ENCODE measurements around the gene NOX4.
"Not testable (repeated sequence)": the region's sequence is repeated elsewhere in the genome, so short reads cannot be mapped to it uniquely, and the experiment has no call there.

The NOX4 gene

GRCh38 chr11:89463266-89463780, 27.9 kb downstream of the NOX4 start:
- FAIRE-seq (no peak), DNase-seq (ENCODE audit: insufficient read length, low spot score) (no peak)

- FAIRE-seq (no peak), DNase-seq (ENCODE audit: insufficient read length, low spot score) (no peak)
Observed at GRCh38 chr11:89458716-89459115, 32.5 kb downstream of the NOX4 start.

GRCh38 chr11:89457190-89457589, 34.0 kb downstream of the NOX4 start:
- FAIRE-seq: no peak

GRCh38 chr11:89456681-89457080, 34.5 kb downstream of the NOX4 start:
- DNase-seq (ENCODE audit: insufficient read length, low spot score) (no peak), FAIRE-seq (no peak)

More at GRCh38 chr11:89457190-89457589, 34.0 kb downstream of the NOX4 start:
- DNase-seq (ENCODE audit: insufficient read length, low spot score): no peak

- FAIRE-seq: no peak
Observed at GRCh38 chr11:89452780-89453179, 38.4 kb downstream of the NOX4 start.

GRCh38 chr11:89447845-89448244, 43.3 kb downstream of the NOX4 start:
- no peak for FAIRE-seq
- no peak for DNase-seq (ENCODE audit: insufficient read length, low spot score)

More at GRCh38 chr11:89452780-89453179, 38.4 kb downstream of the NOX4 start:
- DNase-seq (ENCODE audit: insufficient read length, low spot score): no peak

GRCh38 chr11:89443361-89444322, 47.5 kb downstream of the NOX4 start:
- DNase-seq (ENCODE audit: insufficient read length, low spot score): no peak
- no peak for FAIRE-seq

- no peak for DNase-seq (ENCODE audit: insufficient read length, low spot score)
- FAIRE-seq: no peak
Observed at GRCh38 chr11:89442801-89443200, 48.4 kb downstream of the NOX4 start.

GRCh38 chr11:89441606-89442005, 49.6 kb downstream of the NOX4 start:
- FAIRE-seq: no peak
- DNase-seq (ENCODE audit: insufficient read length, low spot score): no peak

- FAIRE-seq (no peak), DNase-seq (ENCODE audit: insufficient read length, low spot score) (no peak)
Observed at GRCh38 chr11:89437317-89437716, 53.9 kb downstream of the NOX4 start.

- no peak for FAIRE-seq
Observed at GRCh38 chr11:89436071-89436470, 55.1 kb downstream of the NOX4 start.

GRCh38 chr11:89433278-89433677, 57.9 kb downstream of the NOX4 start:
- no peak for FAIRE-seq
- DNase-seq (ENCODE audit: insufficient read length, low spot score): no peak

More at GRCh38 chr11:89436071-89436470, 55.1 kb downstream of the NOX4 start:
- DNase-seq (ENCODE audit: insufficient read length, low spot score): no peak

- FAIRE-seq: not testable (repeated sequence)
Observed at GRCh38 chr11:89432182-89432581, 59.0 kb downstream of the NOX4 start.

GRCh38 chr11:89426501-89426900, 64.7 kb downstream of the NOX4 start:
- FAIRE-seq; DNase-seq (ENCODE audit: insufficient read length, low spot score): not testable (repeated sequence)

More at GRCh38 chr11:89432182-89432581, 59.0 kb downstream of the NOX4 start:
- not testable (repeated sequence) for DNase-seq (ENCODE audit: insufficient read length, low spot score)

- DNase-seq (ENCODE audit: insufficient read length, low spot score) (no peak), FAIRE-seq (no peak)
Observed at GRCh38 chr11:89421718-89422117, 69.5 kb downstream of the NOX4 start.

- no peak for DNase-seq (ENCODE audit: insufficient read length, low spot score)
Observed at GRCh38 chr11:89420981-89421380, 70.2 kb downstream of the NOX4 start.

GRCh38 chr11:89416961-89417360, 74.2 kb downstream of the NOX4 start:
- DNase-seq (ENCODE audit: insufficient read length, low spot score): no peak
- FAIRE-seq: no peak

More at GRCh38 chr11:89420981-89421380, 70.2 kb downstream of the NOX4 start:
- no peak for FAIRE-seq

GRCh38 chr11:89411112-89411511, 80.1 kb downstream of the NOX4 start:
- DNase-seq (ENCODE audit: insufficient read length, low spot score); FAIRE-seq: not testable (repeated sequence)

GRCh38 chr11:89410666-89411065, 80.5 kb downstream of the NOX4 start:
- FAIRE-seq; DNase-seq (ENCODE audit: insufficient read length, low spot score): not testable (repeated sequence)

GRCh38 chr11:89408441-89408840, 82.7 kb downstream of the NOX4 start:
- DNase-seq (ENCODE audit: insufficient read length, low spot score); FAIRE-seq: not testable (repeated sequence)

GRCh38 chr11:89405629-89406028, 85.5 kb downstream of the NOX4 start:
- no peak for DNase-seq (ENCODE audit: insufficient read length, low spot score)

GRCh38 chr11:89391654-89392053, 99.5 kb downstream of the NOX4 start:
- FAIRE-seq; DNase-seq (ENCODE audit: insufficient read length, low spot score): not testable (repeated sequence)

More at GRCh38 chr11:89405629-89406028, 85.5 kb downstream of the NOX4 start:
- no peak for FAIRE-seq

All from GM19239 (cell line).